CD4-positive, alpha-beta T cell treated with Interleukin-6 for 4 hours (primary cell): ENCODE measurements around the gene CAPG.
A peak's percentile ranks its signal among the peaks of the same experiment; 100 is the strongest.
"Not testable (repeated sequence)": the region's sequence is repeated elsewhere in the genome, so short reads cannot be mapped to it uniquely, and the experiment has no call there.

Source experiments
- DNase-seq: peaks from one replicate; pipeline ENCODE4 v3.0.0-alpha.2; 2020; ENCODE audit warnings: mixed read lengths

CAPG gene

DNA sequence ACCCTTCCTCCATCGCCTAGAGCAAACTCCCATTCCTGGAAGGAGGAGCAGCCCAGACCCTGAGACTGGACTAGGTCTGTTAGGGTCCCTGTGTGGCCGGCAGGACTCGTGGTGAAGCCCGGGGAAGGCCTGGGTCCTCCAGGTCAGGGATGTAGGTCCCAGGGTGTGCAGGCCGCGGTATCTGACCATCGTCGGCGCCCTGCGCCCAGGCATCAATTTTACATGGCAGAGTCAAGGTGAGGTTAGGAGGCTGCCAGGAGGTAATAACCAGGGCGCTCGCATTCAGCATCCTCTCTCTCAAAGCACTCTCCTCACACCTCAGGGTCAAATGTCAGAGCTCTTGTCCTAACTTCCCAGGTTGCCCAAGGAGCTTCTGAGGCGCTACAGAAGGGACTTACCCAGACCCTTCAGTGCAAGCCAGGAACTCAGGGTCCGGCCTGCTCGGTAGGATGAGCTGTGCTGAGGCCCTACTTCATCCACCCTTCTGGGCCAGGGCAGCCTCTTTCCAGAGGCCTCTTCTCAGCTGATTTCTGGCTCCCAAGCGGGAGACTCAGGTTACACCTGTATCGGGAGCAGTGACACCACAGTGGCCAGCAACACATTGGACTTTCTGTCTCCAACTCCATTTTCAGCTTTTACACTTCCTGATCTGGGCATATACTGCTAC lies 9.0 kb upstream of the CAPG start:
- no peak for DNase-seq

DNA sequence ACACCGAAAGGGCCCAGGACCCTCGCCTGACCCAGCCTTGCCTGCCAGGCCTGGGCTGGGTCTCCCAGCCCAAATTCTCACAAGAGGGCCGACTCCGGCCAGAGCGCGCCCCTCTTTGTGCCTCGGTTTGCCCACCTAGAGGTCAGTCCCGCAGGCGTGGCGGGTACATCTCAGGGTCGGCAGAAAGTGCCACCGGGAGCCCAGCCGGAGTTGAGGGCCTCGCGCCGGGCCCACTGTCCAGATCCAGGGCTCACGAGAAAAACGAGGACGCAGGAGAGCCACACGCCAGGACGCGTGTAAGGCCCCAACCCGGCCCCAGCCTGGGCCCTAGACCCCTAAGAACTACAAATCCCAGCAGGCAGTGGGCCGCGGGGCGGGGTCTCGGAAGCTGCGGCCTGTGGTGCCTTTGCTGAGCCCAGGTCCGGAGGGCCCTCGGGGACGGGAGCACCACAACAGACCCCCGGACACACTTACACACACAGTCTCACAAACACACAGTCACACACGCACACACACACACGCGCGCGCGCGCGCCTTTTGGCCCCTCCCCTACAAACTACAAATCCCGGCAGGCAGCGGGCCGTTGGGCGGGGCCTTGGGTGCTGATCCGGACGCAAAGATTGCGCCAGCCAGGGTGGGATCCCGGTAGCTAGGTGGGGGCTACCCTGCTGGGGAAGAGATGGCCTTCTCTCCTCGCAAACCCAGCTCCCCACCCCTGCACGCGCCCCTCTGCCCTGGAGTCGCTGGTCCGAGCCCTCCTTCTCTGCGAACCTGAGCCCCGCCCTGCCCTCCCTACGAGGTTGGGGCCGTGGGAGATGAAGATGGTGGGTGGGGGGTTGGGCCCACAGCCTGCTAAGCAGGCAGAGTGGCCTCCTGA lies 8.2 kb upstream of the CAPG start, which contains the start of gene SH2D6:
SH2D6 (plus strand) TSS at position 583 of the 877 bp plus-strand sequence. CDS start 10,752 bp downstream, outside the sequence.
- peak; percentile 88 for DNase-seq

DNA sequence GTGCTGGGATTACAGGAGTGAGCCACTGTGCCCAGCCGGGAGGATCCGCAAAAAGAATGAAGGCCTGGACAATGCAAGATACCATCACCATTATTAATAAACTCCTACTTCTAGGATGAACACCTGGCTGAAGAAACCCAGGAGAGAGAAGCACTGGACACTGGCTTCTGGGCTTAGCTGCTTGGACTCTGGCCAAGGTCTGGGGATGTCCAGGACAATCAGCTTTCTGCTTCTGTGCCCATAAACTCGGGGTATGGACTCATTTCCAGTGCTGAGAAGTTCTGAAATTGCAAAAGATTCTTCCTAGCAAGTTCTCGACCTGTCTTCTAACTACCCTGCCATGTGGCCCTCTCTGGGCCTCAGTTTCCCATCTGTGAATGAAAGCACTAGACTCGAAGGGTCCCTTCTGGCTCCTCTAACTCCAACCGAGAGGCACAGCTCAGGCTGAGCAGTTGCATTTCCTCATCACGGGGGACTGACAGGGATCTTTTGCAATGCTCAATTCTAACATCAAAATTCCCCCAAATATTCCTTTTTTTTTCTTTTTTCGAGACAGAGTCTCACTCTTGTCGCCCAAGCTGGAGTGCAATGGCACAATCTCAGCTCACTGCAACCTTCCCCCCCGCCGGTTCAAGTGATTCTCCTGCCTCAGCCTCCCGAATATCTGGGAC lies 5.9 kb upstream of the CAPG start:
- DNase-seq = no peak

DNA sequence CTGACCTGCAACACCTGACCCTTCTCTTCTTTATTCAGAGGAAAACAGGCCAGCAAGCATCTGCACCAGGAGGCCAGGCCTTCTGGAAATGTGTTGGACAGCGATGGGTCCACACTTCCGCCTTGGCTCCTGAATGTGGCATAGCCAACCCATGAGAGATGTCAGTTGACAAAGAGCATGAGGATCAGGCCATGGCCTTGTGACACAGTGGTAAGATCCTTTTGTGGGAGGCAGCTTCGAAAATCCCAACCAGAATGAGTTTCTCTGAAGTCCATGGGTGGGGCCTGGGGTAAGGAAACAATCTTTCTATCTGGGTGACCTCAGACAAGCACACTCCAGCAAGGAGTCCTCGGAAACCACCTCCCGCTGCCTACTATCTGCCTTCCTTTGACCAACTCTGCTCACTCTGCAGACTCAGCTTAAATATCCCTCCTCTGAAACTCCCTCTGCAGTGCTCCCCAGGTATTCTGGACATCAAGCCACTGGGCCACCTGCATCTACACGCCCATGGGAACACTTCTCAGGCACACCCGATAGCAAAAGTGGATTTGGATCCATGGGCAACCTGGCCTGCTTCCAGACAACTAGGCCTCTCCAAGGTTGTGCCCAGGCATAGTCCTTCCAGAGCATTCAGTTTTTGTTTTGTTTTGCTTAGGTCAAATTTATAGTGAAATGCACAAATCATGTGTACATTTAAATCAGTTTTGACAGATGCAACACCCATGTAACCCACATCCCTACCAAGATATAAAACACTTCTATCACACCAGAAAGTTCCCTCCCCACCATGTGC lies 4.8 kb upstream of the CAPG start:
- no peak for DNase-seq

DNA sequence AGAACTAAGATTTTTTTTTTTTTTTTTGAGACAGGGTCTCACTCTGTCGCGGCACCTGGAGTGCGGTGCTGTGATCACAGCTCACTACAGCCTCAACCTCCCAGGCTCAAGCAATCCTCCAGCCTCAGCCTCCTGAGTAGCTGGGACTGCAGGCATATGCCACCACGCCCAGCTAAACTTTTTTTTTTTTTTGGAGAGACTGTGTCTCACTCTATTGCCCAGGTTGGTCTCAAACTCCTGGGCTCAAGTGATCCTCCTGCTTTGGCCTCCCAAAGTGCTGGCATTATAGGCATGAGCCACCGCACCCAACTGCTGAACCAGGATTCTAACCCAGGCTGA lies 4.2 kb upstream of the CAPG start:
- not testable (repeated sequence) for DNase-seq

DNA sequence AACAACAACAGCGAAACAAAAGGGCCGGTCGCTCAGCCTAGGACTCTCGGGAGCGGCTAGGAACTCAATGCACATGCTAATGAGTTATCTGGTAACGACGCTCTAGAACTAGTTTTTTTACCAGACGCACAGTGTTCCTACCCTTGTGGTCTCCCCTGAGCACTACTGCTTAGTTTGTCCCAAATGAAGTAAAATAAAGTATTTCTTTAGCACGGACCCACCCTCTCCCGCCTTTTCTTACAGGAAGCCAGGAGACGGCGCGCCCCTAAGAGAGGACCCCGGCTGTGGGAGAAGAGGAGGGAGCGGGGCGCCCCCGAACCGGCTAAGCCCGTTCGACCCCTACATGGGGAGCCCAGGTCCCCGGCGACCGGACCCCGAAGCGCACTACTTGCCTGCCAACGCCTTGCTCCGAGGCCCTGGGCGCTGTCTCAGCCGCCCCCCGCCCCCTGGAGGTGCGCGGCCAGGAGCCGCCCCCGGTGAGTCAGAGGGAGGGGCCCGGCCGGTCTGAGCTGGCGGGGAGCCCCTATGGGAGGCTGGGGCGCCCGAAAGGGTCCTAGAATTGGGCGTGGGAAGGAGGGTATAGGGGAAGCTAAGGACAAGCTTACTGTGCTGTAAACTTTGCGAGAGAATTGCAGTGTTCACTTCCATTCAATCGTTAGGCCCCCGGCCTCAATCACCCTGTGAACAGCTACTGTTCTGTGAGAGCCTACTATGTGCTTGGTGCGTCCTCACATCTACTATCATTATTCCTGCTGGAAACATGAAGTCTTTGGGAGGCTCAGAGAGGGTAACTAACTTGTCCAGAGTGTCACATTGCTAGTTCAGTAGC lies 3.6 kb upstream of the CAPG start:
- peak; percentile 52 for DNase-seq

DNA sequence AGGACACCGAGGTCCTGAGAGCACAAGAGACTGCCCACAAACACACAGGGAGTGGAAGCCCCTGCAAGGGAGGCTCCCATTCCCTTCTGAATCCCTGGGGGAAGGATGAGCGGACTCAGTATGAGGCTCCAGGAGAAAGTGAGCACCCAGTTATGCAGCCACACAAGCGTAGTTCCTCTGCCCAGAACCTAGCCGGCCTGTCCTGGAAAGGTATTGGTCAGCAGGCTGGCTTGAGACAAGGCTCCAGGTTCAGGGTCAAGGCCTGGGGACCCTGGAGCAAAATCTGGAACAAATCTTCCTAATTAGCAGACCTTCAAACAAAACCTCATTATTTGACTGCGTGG lies 1.2 kb upstream of the CAPG start:
- no peak for DNase-seq

DNA sequence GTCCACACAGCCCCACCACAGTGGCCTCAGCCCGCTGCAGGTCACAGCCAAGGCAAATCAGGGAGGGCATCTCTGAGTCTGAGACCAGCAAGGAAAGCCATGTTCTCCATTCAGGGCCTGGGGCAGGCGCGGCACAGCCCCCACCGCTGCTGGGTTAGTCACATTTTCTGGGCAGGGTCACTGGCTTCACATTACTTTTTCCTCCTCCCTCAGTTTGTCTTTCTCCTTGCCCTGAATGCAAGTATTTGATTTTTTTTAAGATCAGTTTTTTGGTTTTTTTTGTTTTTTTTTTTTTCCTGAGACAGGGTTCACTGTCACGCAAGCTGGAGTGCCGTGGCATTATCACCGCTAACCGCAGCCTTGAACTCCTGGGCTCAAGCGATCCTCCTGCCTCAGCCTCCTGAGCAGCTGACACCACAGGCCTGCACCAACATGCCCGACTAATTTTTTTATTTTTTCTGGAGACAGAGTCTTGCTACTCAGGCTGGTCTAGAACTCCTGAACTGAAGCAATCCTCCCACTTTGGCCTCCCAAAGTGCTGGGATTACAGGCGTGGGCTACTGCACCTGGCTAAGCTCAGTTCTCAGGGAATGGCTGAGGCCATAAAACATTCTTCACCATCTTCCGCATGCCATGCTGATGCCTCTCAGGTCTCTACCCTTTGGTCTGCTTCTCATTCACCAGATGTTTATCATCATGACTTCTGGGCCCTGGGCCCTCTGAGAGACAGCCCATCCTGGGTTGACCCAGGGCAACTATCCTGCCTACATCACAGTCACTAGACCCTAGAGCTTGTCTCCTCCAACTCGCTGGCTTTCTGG lies 628 bp upstream of the CAPG start:
- DNase-seq = no peak

DNA sequence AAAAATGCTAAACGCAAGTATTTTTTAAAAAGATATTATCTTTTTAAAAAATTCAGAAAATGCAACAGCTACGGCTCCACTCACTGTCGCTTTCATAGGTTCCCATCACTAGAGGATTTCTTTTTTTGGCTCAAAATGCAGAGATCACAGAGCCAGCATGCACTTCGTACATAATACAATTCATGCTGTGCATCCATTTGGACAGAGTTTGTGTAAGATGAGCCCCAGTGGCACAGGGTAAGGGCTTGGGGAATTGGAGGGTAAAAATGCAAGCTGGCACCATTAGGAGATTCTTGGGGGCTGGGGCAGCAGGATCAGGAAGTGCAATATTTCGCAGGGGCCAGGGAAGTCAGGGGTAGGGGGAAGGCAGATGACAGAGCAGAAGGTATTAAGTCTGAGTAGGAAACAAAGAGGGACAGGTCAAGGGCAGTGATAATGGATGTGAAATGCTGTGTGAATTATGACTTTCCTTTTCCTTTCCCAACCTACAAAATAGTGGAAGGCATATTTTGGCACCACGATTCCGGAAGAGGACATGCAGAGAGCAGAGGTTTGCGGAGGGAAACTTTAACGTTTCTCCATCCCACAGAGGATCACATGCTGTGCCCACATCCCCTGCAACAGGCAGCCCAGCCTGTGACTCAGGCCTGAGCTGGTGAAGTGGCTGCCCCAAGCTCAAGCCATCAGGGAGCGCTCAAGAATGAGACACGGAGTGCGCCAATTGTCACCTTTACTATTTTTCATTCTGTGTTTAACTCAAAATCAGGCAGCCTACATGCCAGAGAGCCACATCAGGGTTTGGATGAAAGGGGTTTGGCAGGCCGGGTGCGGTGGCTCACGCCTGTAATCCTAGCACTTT lies 4.7 kb downstream of the CAPG start:
- peak; percentile 82 for DNase-seq

DNA sequence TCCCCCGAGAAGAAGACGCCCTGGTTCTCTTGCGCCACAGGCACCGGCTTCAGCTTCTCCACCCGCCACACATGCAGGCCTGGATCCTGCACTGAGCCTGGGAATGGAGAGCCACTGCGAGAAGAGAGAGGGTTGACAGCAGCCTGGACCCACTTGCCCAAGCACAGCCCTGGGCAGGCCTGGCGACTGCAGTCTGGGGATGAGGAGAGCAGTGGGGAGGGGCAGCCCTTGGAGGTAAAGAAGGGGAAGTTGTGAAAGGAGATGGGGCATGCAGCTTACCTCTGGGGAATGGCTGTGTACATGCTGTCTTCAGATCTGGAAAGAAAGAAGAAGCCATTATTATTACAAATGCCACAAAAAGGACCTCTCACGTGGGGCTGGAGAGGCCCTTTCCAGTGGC lies 8.3 kb downstream of the CAPG start:
- DNase-seq = no peak

DNA sequence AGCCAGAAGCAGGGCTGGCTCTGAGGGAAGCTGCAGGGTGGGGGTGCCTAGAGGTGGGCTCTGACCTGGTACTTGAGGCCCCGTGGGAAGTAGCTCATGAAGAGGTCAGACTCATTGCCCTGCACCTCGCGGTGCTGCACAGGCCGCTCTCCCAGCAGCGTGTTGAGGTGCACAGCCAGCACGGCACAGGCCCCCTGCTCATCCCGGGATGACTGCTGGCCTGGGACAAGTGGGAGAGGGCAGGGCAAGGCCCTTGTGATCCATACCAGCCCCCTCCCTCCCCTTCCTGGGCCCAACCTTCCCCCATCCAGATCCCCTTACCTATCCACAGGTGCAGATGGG lies 8.7 kb downstream of the CAPG start:
- DNase-seq = no peak

DNA sequence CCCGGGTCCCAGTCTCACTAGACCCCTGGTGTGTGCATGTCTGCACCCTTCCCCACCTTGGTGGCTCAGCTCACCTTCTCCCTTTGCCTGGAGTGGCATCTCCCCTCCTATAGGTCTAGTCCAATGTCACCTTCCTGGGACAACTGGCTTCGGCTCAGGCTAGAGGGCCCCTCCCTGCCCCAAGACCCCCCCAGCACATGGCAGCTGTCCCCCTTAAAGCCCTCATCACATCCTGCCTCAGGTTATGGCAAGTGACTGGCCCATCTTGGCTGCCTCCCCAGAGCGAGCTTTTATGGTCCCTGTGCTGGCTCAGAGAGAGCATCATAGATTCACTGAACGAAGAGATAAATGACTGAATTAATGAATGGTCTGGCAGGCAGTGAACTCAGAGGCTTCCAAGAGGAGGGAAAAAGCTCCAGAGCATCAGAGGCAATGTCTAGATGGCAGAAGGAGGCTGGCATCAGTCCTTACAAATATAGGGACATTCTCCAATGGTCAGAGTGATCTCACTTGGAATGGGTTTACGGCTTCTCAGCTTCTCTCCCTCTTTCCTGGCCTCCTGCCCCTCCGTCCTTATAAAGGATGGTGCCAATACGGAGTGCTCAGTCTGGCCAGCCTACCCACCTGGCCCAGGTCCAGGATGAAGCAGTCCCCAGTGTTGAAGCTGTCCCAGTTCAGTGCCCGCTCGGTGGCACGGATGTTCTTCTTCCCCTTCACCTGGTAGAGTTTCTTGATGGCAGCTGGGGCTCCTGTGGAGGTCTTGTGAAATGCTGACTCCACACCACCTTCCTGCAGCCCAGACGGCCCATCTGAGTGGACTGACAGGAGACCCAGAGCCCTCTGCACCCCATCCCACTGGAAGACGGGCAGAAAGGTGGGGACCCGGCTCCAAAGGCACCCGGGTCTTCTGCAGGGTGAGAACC lies 9.4 kb downstream of the CAPG start:
- no peak for DNase-seq

DNA sequence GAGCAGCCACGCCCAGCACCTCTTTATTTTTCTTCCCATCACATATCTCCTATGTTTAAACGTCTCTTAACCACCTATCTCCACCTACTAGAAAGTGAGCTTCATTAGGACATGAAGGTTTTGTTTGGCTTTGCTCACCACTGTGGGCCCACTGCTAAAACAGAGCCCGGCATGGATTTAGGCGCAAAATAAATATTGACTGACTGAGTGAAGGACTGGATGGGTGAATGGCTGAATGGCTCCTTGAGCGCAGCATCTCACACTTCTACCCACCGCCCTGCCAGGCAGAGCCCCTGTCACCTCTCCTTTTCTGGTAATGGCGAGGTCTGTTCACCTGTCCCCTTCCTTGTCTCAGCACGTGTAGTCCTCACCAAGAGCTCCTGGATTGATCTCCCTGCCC lies 10.1 kb downstream of the CAPG start:
- no peak for DNase-seq

DNA sequence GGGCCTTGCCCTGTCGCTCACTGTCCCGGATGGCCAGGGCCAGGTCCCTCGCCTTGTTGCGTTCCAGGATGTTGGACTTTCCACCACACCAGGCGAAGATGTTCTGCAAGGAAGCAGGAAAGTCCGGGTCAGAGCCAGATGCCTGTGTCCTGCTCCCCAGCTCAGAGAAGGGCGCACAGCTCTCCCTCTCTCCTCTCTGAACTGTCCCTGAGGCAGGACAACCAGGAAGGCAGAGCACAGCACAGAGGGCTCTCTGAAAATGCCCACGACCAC lies 11.0 kb downstream of the CAPG start:
- no peak for DNase-seq

DNA sequence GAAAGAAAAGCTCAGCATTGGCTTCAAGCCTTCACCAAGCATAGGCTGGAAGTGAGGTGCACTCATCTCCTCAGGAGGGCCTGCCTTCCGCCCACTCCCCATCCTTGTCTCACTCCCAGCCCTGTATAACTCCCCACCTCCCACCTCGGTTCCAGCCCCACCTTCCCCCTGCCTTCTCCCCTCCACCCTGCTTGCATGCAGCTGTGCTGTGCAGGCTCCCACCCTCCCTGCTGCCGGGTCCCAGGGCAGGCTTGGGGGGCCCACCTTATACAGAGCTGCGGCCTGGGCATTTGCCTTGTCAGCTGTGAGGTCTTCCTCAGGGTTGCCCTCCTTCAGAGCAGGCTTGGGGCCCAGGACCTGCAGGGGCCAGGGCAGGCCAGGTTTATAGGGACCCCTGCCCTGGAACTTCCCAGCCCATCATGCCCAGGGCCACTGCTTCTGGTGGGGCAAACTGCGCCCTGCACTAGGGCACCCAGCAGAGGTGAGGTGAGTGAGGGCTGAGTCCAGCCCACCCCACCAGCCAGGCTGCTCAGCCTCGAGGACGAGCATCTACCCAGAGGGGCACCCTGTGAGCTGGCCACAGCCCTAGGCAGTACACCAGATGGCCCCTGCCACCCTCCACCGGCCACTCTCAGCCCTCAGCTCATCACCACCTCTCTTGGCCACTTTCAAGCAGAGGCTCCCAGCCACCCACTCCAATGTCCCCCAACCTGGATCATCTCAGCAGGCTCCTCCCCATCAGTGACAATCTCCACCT lies 11.6 kb downstream of the CAPG start:
- no peak for DNase-seq

DNA sequence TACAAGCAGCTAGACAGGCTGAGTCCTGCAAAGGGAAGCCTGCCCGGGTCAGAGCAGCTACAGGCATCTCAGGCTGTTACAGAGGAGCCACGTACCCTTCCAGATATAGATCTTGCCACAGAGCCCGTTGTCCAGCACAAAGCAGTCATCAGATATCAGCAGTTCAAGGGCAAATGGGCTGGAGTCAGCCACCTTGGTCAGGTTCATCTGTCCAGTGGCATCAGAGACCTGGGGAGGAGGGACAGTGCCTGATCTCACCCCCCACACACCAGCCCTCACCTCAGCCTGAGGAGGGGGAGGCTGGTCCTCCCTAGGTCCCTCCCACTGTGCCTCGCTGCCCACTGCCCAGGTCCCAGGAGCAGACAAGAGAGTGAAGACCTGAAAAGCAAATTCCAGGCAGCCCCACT lies 12.2 kb downstream of the CAPG start:
- no peak for DNase-seq

DNA sequence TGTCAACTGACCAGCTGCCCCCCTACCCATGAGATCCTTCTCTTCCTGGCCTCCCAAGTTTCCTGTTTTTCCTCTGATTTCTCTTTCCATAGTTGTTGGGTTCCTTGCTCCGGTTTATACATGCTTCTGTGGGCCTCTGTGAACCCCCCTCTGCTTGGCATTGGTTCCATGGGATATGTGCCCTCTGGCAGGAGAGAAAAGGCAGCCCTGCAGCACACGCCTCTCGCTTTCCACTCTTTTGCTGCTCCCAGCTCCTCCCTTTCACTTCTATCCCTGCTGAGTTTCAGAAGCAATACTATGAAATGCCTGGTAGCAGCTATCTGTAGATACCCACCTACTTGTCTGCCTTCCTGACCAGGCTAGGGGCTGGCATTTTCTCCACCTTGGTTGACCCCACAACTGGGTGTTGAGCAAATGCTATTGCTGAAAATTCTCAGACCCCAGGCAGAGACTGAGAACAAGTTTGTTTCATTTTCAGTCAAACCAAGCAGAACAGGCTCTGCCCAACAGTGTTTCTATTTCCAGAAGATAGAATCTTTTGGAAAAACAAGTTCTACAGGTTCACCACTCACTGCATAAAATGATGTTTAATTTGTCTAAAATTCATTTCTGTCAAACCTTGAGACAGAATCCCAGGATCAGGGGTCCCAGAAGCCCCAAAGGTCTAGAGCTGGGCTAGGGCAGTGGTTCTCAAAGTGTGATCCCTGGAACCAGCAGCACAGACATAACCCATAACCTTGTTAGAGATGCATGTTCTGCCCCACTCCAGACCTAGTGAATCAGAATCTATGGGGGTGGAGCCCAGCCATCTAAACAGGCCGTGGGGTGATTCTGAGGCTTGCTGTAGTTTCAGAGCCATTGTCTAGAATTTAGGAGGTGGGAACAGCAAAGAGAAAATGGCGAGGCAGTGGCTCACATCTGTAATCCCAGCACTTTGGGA lies 13.4 kb downstream of the CAPG start:
- no peak for DNase-seq
